ENCODE data around the gene TBXAS1.

DNA sequence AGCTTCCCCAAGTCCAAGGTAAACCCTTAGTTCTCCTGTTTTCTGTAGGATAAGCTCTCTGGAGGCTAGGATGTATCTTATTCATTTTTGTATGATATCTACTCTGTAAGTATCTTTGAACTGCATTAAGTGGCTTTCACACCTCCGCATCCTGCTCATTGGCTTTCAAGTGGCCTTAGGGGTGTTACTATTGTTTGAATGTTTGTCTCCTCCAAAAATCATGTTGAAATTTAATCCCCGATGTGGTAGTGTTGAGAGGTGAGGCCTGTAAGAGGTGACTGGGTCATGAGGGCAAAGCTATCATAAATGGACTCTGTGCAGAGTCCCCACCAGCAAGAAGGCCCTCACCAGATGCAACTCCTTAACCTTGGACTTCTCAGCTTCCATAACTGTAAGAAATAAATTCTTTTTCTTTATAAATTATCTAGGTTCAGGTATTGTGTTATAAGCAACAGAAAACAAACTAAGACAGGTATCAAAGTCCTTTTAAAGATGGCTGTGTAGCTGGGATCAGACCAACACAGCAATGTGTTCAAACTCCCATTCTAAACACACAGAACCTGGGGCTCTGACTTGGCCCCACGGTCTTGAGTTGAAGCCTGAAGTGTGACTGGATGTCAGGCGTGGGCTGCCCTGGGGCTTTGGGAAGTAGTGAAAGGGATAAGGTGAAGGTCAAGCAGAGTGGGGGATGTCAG, 25.9 kb downstream of the TBXAS1 start:
- TF ChIP-seq BCL11A (IDR thresholded peaks at IDR 0.05; ENCODE audit: low read depth in 2 of 2, low read length in 2 of 2) (no peak), GABPA (IDR thresholded peaks at IDR 0.05; ENCODE audit: borderline replicate concordance, insufficient read depth, low read length) (no peak), SAP30 (IDR thresholded peaks at IDR 0.05; ENCODE audit: insufficient read depth, insufficient replicate concordance, low read length) (no peak), EZH2 (IDR thresholded peaks at IDR 0.05; ENCODE audit: low read depth, low read length, severe bottlenecking) (no peak), POLR2A (IDR thresholded peaks at IDR 0.05; ENCODE audit: control extremely low read depth in 1 of 2, low read depth in 2 of 2, low read length in 2 of 2) (no peak), TAF1 (IDR thresholded peaks at IDR 0.05; ENCODE audit: low read depth, low read length) (no peak)

Data from H1 (cell line).